NCI-H446 treated with DMSO at 0.1 percent for 48 hours (cell line): ENCODE results near the gene SORBS2.

ENCODE experiments used
- DNase-seq: peaks from one replicate; lab custom pipeline; 2025; lab: John Stamatoyannopoulos, UW

SORBS2 gene

DNA sequence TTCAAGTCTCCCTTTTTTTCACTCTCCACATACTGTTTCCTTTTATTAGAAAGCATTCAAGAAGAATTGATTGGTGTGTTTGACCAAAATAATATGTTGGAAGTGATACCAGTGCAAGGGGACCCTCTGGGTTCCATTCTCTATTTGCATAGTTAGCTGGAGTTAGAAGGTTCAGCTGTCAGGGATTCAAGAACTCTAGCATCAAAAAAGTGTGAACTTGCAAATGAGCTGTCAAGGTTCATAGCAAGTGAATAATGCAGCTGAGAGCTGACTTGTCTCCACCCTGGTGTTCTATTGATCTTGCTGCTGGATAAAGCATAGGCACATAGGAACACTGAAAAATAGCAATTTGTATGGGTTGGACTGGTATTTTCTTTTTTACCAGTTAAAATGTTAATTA, 73.2 kb downstream of the SORBS2 start:
- no peak for DNase-seq

DNA sequence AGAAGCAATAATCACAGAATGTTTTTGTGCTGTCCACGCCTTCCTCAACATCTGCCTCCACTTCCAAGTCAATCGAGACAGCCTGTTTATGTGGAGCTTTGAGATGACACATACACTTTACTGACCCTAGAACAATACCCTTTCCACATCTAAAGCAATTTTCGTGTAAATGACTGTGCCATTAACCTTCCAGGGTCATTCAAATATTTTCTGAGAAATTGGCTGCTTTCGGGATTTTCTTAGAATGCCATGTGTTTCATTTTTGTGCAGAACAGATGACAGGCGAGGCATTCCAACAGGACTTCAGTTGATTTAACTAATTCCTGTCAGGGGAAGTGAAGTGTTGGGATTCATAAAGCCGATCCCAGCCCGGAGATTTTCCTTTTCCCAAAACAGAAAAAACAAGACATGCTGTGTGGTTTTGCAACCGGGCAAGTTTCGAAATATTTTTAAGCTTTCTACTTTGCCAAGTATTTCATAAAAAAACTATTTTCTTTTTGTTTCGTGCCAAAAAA, 73.9 kb downstream of the SORBS2 start:
- DNase-seq = no peak

DNA sequence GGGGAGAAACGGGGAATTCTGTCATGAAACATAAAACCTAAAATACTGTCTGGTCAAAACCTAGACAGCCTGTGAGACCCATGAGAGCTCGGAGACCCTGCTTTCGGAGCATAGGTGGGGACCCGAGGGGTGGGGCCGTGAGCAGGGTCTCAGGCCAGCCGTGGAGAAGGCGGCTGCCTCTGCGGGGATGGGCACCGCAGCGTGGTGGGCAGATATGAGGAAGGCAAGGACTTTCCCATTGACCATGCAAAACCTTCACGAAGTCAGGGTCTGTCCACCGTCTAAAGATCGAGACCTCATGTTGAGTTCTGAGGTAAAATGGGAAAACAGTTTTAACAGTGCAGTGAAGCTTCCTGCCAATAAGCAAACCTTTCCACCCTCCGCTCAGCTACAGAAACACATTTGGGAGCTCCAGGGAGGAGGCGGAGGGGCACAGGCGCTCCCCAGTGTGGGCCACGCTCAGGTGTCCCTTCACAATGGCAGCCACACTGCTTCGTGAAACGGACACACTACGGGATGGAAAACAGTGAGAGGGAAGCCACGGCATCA, 74.4 kb downstream of the SORBS2 start:
- DNase-seq = no peak

DNA sequence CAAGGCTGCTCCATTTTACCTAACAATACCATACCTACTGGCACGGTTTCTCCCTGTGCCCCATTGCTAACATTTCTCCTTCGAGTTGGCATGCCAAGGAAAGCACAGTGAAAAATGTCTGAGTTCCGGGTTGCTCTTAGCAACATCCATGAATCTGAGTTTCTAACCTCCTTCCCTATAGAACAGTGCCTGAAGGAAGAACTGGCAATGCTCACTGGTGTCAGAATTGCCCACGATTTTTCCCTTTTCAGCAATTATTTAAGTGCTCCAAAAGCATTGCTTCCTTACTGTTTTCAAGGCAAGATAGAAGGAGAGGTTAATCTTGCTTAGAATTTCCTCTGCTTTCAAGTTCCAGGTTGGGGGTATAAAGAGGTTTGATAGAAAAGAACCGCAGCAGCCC, 75.1 kb downstream of the SORBS2 start:
- DNase-seq = no peak

- DNase-seq = no peak
Measured at GRCh38 chr4:185735866-185736400, 76.1 kb downstream of the SORBS2 start.

GRCh38 chr4:185734930-185735329, 77.1 kb downstream of the SORBS2 start:
- DNase-seq = no peak

- DNase-seq = no peak
Measured at GRCh38 chr4:185734214-185734613, 77.8 kb downstream of the SORBS2 start.

- DNase-seq = no peak
Measured at GRCh38 chr4:185730849-185731608, 81.0 kb downstream of the SORBS2 start.

- no peak for DNase-seq
Measured at GRCh38 chr4:185730387-185730786, 81.6 kb downstream of the SORBS2 start.

GRCh38 chr4:185729391-185729804, 82.6 kb downstream of the SORBS2 start:
- no peak for DNase-seq

GRCh38 chr4:185728893-185729292, 83.1 kb downstream of the SORBS2 start:
- no peak for DNase-seq

GRCh38 chr4:185726931-185727330, 85.1 kb downstream of the SORBS2 start:
- no peak for DNase-seq

- no peak for DNase-seq
Measured at GRCh38 chr4:185723631-185724260, 88.2 kb downstream of the SORBS2 start.

- DNase-seq = no peak
Measured at GRCh38 chr4:185722029-185722316, 90.0 kb downstream of the SORBS2 start.

DNA sequence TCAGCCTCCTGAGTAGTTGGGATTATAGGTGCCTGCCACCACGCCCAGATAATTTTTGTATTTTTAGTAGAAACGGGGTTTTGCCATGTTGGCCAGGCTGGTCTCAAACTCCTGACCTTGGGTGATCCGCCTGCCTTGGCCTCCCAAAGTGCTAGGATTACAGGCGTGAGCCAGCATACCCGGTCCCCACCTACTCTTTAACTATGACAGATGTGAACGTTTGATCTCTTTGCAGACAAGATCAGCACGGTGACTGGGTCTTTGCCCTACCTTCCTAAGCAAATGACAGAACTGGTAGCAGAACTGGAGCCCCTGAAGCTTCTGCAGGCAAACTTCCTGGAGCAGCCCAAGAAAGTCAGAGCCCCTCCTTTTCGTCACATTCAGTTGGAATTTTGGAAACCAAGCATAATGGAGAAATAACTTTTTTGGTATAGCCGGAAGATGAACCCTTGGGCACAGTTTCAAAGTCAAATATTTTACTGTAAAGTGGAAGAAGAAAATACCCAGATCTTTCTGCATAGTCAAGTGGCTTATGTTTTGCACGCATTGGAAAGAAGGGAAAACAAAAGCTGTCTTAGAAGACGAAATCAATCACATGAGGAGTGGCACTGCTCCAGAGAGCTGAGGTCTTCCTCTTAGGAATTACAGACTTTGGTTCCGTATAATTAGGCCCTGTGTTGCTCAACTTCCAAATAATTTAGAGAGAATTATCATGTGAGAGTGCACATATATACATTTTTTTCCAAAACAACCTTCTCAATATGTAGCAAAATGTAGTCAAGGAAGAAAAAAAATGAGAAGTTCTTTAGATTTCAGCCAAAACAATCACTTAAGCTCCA, 90.6 kb downstream of the SORBS2 start:
- no peak for DNase-seq

DNA sequence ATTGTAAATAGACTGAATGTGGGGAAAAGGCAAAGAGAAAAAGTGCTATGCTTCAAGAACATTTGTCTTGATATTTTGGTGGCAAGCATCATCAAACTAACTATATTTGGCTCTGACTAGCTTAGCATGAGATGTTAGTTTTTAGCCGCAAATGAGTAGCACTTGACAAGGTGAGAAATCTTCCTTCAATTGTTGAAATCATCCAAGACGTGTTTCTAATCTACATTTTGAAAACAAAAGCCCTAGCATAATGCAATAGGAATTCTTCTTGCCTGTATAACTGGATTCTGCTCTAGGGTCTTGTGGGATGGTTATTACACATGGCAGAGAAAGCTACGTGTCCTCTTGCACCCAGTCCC, 92.5 kb downstream of the SORBS2 start:
- DNase-seq = no peak

GRCh38 chr4:185718578-185719499, 93.2 kb downstream of the SORBS2 start:
- DNase-seq = no peak

DNA sequence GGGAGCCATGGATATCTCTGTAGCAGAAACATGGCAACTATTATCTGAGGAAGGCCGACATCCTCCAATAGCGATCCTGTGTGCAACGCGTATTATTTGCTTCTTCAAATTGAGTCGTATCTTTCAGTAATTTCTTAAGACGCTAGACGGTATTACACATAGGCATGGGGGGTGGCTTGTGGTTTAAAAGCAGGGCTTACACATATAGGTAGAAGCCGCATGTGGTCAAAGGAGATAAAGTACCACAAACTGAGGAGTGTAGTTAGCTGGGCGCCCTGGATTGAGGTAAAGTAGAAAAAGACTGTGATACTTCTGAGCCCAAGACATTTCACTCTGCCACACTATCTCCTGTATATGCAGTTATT, 94.6 kb downstream of the SORBS2 start:
- no peak for DNase-seq

GRCh38 chr4:185716577-185717376, 95.2 kb downstream of the SORBS2 start:
- no peak for DNase-seq

- no peak for DNase-seq
Measured at GRCh38 chr4:185716141-185716551, 95.8 kb downstream of the SORBS2 start.
